Measurements from ENCODE around the gene SULF2.

The SULF2 gene

GRCh38 chr20:47780720-47781389 lies 4.4 kb downstream of the SULF2 start:
- ChIA-PET CTCF (interaction anchor here (0.7 to 1.1 kb wide), 2 partner anchors 174 to 515 kb away, joined by 3 read pairs; no protein-coding TSS in a partner anchor), POLR2A (ENCODE audit: low non-redundant PET) (interaction anchor here (0.6 kb wide), 1 partner anchor 177 kb away, joined by 3 read pairs; no protein-coding TSS in a partner anchor)
- no peak for TF ChIP-seq CTCF (conservative IDR thresholded peaks at IDR 0.05; ENCODE audit: low read depth)
- no peak for DNase-seq (ENCODE audit: low spot score)
- H3K27ac ChIP-seq: peak overlapping the region; percentile 74

GRCh38 chr20:47778398-47779354 lies 6.6 kb downstream of the SULF2 start:
- ChIA-PET CTCF (interaction anchor here (1.3 to 3.3 kb wide), 2 partner anchors 8 to 115 kb away, joined by 4 to 13 read pairs; no protein-coding TSS in a partner anchor), POLR2A (ENCODE audit: low non-redundant PET) (no interaction called here)
- H3K27ac ChIP-seq: peak overlapping the region; percentile 74
- no peak for TF ChIP-seq CTCF (conservative IDR thresholded peaks at IDR 0.05; ENCODE audit: low read depth)
- no peak for DNase-seq (ENCODE audit: low spot score)

- H3K27ac ChIP-seq: no peak overlapping the region
- no peak for DNase-seq (ENCODE audit: low spot score)
- ChIA-PET POLR2A (ENCODE audit: low non-redundant PET) (no interaction called here), CTCF (interaction anchor here (0.5 to 3.3 kb wide), 4 partner anchors 9 to 843 kb away, joined by 3 to 13 read pairs (median 8); no protein-coding TSS in a partner anchor)
- TF ChIP-seq CTCF (conservative IDR thresholded peaks at IDR 0.05; ENCODE audit: low read depth): no peak
Measured at GRCh38 chr20:47777220-47777619, 8.1 kb downstream of the SULF2 start.

GRCh38 chr20:47776639-47777038 lies 8.6 kb downstream of the SULF2 start:
- TF ChIP-seq CTCF (conservative IDR thresholded peaks at IDR 0.05; ENCODE audit: low read depth): no peak
- DNase-seq (ENCODE audit: low spot score): no peak
- CTCF ChIA-PET: interaction anchor here (0.5 to 3.3 kb wide), 5 partner anchors 10 to 844 kb away, joined by 3 to 13 read pairs (median 7); no protein-coding TSS in a partner anchor
- H3K27ac ChIP-seq: peak overlapping the region; percentile 57
- POLR2A ChIA-PET (ENCODE audit: low non-redundant PET): no interaction called here

GRCh38 chr20:47775841-47776240 lies 9.4 kb downstream of the SULF2 start:
- no peak overlapping the region for H3K27ac ChIP-seq
- POLR2A ChIA-PET (ENCODE audit: low non-redundant PET): no interaction called here
- DNase-seq (ENCODE audit: low spot score): no peak
- CTCF ChIA-PET: interaction anchor here (0.7 to 3.3 kb wide), 3 partner anchors 11 to 845 kb away, joined by 3 to 13 read pairs (median 12); no protein-coding TSS in a partner anchor
- no peak for TF ChIP-seq CTCF (conservative IDR thresholded peaks at IDR 0.05; ENCODE audit: low read depth)

GRCh38 chr20:47775039-47775438 lies 10.2 kb downstream of the SULF2 start:
- H3K27ac ChIP-seq: peak overlapping the region; percentile 68
- no peak for TF ChIP-seq CTCF (conservative IDR thresholded peaks at IDR 0.05; ENCODE audit: low read depth)
- CTCF ChIA-PET: interaction anchor here (2.9 kb wide), 1 partner anchor 845 kb away, joined by 12 read pairs; no protein-coding TSS in a partner anchor
- POLR2A ChIA-PET (ENCODE audit: low non-redundant PET): no interaction called here
- no peak for DNase-seq (ENCODE audit: low spot score)
